ENCODE results near the gene PDE3A.

The PDE3A gene

GRCh38 chr12:20628999-20629398 is 260.7 kb downstream of the PDE3A start:
- TF ChIP-seq, protein P1, sequence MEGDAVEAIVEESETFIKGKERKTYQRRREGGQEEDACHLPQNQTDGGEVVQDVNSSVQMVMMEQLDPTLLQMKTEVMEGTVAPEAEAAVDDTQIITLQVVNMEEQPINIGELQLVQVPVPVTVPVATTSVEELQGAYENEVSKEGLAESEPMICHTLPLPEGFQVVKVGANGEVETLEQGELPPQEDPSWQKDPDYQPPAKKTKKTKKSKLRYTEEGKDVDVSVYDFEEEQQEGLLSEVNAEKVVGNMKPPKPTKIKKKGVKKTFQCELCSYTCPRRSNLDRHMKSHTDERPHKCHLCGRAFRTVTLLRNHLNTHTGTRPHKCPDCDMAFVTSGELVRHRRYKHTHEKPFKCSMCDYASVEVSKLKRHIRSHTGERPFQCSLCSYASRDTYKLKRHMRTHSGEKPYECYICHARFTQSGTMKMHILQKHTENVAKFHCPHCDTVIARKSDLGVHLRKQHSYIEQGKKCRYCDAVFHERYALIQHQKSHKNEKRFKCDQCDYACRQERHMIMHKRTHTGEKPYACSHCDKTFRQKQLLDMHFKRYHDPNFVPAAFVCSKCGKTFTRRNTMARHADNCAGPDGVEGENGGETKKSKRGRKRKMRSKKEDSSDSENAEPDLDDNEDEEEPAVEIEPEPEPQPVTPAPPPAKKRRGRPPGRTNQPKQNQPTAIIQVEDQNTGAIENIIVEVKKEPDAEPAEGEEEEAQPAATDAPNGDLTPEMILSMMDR (IDR thresholded peaks at IDR 0.05; ENCODE audit: borderline replicate concordance, control extremely low read depth, extremely low read depth, insufficient read depth, missing control alignments) = no peak
- DNase-seq (ENCODE audit: low spot score) = no peak
- in situ Hi-C loops (cut with MboI; ENCODE audit: low sequenced_read_pairs, unreplicated experiment) = no loop called here

DNA sequence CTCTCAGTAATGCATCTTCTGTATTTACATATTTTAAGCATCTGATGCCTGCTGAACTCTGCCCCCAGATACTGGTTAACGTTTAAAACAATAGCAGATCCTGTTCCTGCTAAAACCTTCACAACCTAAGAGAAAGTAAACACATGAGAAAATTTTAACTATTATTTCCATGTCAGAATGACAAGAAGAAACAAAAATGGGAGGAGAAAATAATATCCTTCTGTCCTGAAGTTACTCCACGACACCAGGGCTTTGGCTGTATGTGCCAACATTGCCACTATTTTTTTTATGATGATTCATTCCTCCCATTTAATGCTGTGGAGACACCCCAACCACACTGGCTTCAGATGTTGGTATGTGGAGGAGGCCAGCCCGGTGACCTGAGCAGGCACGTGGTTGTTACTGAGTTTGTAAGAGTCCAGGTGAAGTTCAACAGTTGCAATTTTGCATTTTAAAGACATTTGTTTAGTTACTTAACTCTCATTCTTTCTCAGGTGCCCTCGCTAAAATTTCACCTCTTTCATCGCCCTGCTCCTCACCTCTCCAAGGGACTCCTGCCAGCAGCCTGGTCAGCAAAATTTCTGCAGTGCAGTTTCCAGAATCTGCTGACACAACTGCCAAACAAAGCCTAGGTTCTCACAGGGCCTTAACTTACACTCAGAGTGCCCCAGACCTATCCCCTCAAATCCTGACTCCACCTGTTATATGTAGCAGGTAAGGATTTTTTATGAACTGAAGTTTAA is 261.2 kb downstream of the PDE3A start:
- in situ Hi-C loops (cut with MboI; ENCODE audit: low sequenced_read_pairs, unreplicated experiment) = no loop called here
- TF ChIP-seq, protein P1 (IDR thresholded peaks at IDR 0.05; ENCODE audit: borderline replicate concordance, control extremely low read depth, extremely low read depth, insufficient read depth, missing control alignments) = no peak
- DNase-seq (ENCODE audit: low spot score) = no peak

GRCh38 chr12:20631711-20632110 is 263.4 kb downstream of the PDE3A start:
- no peak for DNase-seq (ENCODE audit: low spot score)
- TF ChIP-seq, protein P1 (IDR thresholded peaks at IDR 0.05; ENCODE audit: borderline replicate concordance, control extremely low read depth, extremely low read depth, insufficient read depth, missing control alignments) = no peak
- in situ Hi-C loops (cut with MboI; ENCODE audit: low sequenced_read_pairs, unreplicated experiment) = no loop called here

DNA sequence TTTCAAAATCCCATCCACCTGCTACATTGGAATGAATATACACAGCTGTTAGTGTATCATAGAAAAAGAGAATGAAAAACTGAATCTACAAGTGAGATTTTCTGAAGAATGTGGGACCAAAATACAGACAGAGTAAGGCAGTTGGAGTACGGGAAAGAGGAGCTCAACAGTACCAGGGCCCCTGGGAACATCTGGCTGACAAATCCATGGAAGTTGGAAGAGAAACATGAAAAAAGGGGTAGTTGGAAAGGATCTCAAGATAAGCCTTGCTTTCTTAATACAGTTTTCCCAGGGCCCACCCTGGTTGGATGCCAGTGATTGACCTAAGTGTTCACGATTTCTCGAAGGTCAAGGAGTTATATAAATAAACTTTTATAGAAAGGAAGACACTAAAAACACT is 272.8 kb downstream of the PDE3A start:
- in situ Hi-C loops (cut with MboI; ENCODE audit: low sequenced_read_pairs, unreplicated experiment) = no loop called here
- DNase-seq (ENCODE audit: low spot score) = no peak

GRCh38 chr12:20643822-20644221 is 275.5 kb downstream of the PDE3A start:
- DNase-seq (ENCODE audit: low spot score) = no peak
- in situ Hi-C loops (cut with MboI; ENCODE audit: low sequenced_read_pairs, unreplicated experiment) = no loop called here
- TF ChIP-seq, protein P1 (IDR thresholded peaks at IDR 0.05; ENCODE audit: borderline replicate concordance, control extremely low read depth, extremely low read depth, insufficient read depth, missing control alignments) = no peak

More for the DNA sequence above, 272.8 kb downstream of the PDE3A start:
- TF ChIP-seq, protein P1 (IDR thresholded peaks at IDR 0.05; ENCODE audit: borderline replicate concordance, control extremely low read depth, extremely low read depth, insufficient read depth, missing control alignments) = no peak

DNA sequence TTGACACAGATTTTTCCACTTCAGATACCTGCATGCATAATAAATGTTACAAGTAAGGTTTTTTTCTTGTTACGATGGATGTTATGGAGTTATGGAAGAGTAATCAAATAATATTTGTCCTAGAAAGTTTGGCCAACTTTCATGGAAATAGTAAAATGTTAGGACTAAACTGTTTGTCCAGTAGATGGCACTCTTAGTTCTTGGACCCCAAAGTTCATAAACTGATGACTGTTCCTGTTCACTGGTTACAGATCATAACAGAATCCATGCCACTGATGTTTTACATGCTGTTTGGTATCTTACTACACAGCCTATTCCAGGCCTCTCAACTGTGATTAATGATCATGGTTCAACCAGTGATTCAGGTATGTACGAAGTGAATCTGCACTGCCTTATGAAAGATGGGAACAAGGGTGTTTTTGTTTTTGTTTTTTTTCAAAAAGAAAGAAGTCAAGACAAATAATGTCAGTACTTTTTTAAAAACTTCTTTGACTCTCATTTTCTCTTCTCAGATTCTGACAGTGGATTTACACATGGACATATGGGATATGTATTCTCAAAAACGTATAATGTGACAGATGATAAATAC is 278.0 kb downstream of the PDE3A start:
- DNase-seq (ENCODE audit: low spot score) = peak; percentile 21
- TF ChIP-seq, protein P1 (IDR thresholded peaks at IDR 0.05; ENCODE audit: borderline replicate concordance, control extremely low read depth, extremely low read depth, insufficient read depth, missing control alignments) = no peak
- in situ Hi-C loops (cut with MboI; ENCODE audit: low sequenced_read_pairs, unreplicated experiment) = no loop called here

All from GM13976 (cell line).